HEK293 (cell line): Measurements from ENCODE around the gene PARP1.

Experiments
- AEBP2 ChIP-seq: fragments of 450-650 bp; formaldehyde crosslinking; IDR thresholded peaks from 2 replicates; pipeline ENCODE4 v1.5.1; 2016; ENCODE audit warnings: missing biosample characterization, missing genetic modification characterization, borderline replicate concordance
- BCL11A ChIP-seq: fragments of 450-650 bp; formaldehyde crosslinking; IDR thresholded peaks from 2 replicates; pipeline ENCODE4 v1.5.1; 2016; ENCODE audit warnings: low read depth, missing biosample characterization, missing genetic modification characterization
- ELK4 ChIP-seq: IDR thresholded peaks from 2 replicates; pipeline ENCODE4 v1.6.1; 2011; ENCODE audit warnings: mild to moderate bottlenecking, low read depth, low read length, borderline replicate concordance
- KLF7 ChIP-seq: fragments of 450-650 bp; formaldehyde crosslinking; IDR thresholded peaks from 2 replicates; pipeline ENCODE4 v1.5.1; 2016; ENCODE audit warnings: missing biosample characterization, missing genetic modification characterization, borderline replicate concordance
- MYNN ChIP-seq: fragments of 450-650 bp; formaldehyde crosslinking; IDR thresholded peaks from 2 replicates; pipeline ENCODE4 v1.5.1; 2016; ENCODE audit warnings: missing biosample characterization, missing genetic modification characterization, borderline replicate concordance
- OSR2 ChIP-seq: fragments of 450-650 bp; formaldehyde crosslinking; IDR thresholded peaks from 2 replicates; pipeline ENCODE4 v1.5.1; 2016; ENCODE audit warnings: missing biosample characterization, missing genetic modification characterization
- PRDM6 ChIP-seq: fragments of 450-650 bp; formaldehyde crosslinking; IDR thresholded peaks from 2 replicates; pipeline ENCODE4 v1.5.1; 2017; ENCODE audit warnings: missing biosample characterization, missing genetic modification characterization
- REPIN1 ChIP-seq: fragments of 450-650 bp; formaldehyde crosslinking; IDR thresholded peaks from 2 replicates; pipeline ENCODE4 v1.5.1; 2017; ENCODE audit warnings: missing biosample characterization, missing genetic modification characterization, low read depth
- SCRT2 ChIP-seq: fragments of 450-650 bp; formaldehyde crosslinking; IDR thresholded peaks from 2 replicates; pipeline ENCODE4 v1.5.1; 2016; ENCODE audit warnings: missing biosample characterization, missing genetic modification characterization
- SETDB1 ChIP-seq: IDR thresholded peaks from one replicate; pipeline ENCODE4 v1.6.1; 2017; ENCODE audit warnings: mild to moderate bottlenecking, low read length, moderate library complexity, mixed read lengths; ENCODE audit not compliant: insufficient read length
- SP3 ChIP-seq: fragments of 450-650 bp; formaldehyde crosslinking; IDR thresholded peaks from 2 replicates; pipeline ENCODE4 v1.5.1; 2016; ENCODE audit warnings: missing biosample characterization, missing genetic modification characterization
- ZBTB1 ChIP-seq: fragments of 450-650 bp; formaldehyde crosslinking; IDR thresholded peaks from 2 replicates; pipeline ENCODE4 v1.5.1; 2016; ENCODE audit warnings: missing biosample characterization, missing genetic modification characterization
- ZBTB26 ChIP-seq: fragments of 450-650 bp; formaldehyde crosslinking; optimal IDR thresholded peaks from 2 replicates; pipeline ENCODE3; 2016; ENCODE audit warnings: missing biosample characterization, mild to moderate bottlenecking, missing genetic modification characterization
- ZBTB49 ChIP-seq: fragments of 450-650 bp; formaldehyde crosslinking; IDR thresholded peaks from 2 replicates; pipeline ENCODE4 v1.5.1; 2016; ENCODE audit warnings: missing biosample characterization, missing genetic modification characterization, low read depth
- ZFP69B ChIP-seq: fragments of 450-650 bp; formaldehyde crosslinking; IDR thresholded peaks from 2 replicates; pipeline ENCODE4 v1.5.1; 2016; ENCODE audit warnings: missing biosample characterization, missing genetic modification characterization
- ZNF10 ChIP-seq: fragments of 450-650 bp; formaldehyde crosslinking; IDR thresholded peaks from 2 replicates; pipeline ENCODE4 v1.5.1; 2017; ENCODE audit warnings: missing biosample characterization, missing genetic modification characterization
- ZNF184 ChIP-seq: fragments of 450-650 bp; IDR thresholded peaks from 2 replicates; pipeline ENCODE4 v1.5.1; 2018; ENCODE audit warnings: missing biosample characterization, mild to moderate bottlenecking, missing genetic modification characterization
- ZNF23 ChIP-seq: fragments of 450-650 bp; formaldehyde crosslinking; IDR thresholded peaks from 2 replicates; pipeline ENCODE4 v1.5.1; 2016; ENCODE audit warnings: missing biosample characterization, missing genetic modification characterization, borderline replicate concordance
- ZNF335 ChIP-seq: fragments of 450-650 bp; formaldehyde crosslinking; conservative IDR thresholded peaks from 2 replicates; pipeline ENCODE4 v1.5.1; 2016; ENCODE audit warnings: missing biosample characterization, missing genetic modification characterization
- ZNF341 ChIP-seq: fragments of 450-650 bp; formaldehyde crosslinking; IDR thresholded peaks from 2 replicates; pipeline ENCODE4; 2016; ENCODE audit warnings: low read depth, missing biosample characterization, missing genetic modification characterization
- ZNF366 ChIP-seq: fragments of 450-650 bp; formaldehyde crosslinking; conservative IDR thresholded peaks from 2 replicates; pipeline ENCODE4 v1.5.1; 2016; ENCODE audit warnings: missing biosample characterization, missing genetic modification characterization
- ZNF37A ChIP-seq: fragments of 450-650 bp; IDR thresholded peaks from 2 replicates; pipeline ENCODE4 v1.5.1; 2018; ENCODE audit warnings: missing biosample characterization, missing genetic modification characterization
- ZNF394 ChIP-seq: fragments of 450-650 bp; formaldehyde crosslinking; IDR thresholded peaks from 2 replicates; pipeline ENCODE4 v1.5.1; 2016; ENCODE audit warnings: missing biosample characterization, missing genetic modification characterization, mild to moderate bottlenecking, moderate library complexity, borderline replicate concordance
- ZNF404 ChIP-seq: fragments of 450-650 bp; formaldehyde crosslinking; IDR thresholded peaks from 2 replicates; pipeline ENCODE4 v1.5.1; 2017; ENCODE audit warnings: missing biosample characterization, missing genetic modification characterization
- ZNF423 ChIP-seq: fragments of 450-650 bp; formaldehyde crosslinking; IDR thresholded peaks from 2 replicates; pipeline ENCODE4 v1.5.1; 2016; ENCODE audit warnings: missing biosample characterization, missing genetic modification characterization
- ZNF501 ChIP-seq: fragments of 450-650 bp; formaldehyde crosslinking; IDR thresholded peaks from 2 replicates; pipeline ENCODE4 v1.5.1; 2016; ENCODE audit warnings: missing biosample characterization, missing genetic modification characterization
- ZNF626 ChIP-seq: fragments of 450-650 bp; sonication (Bioruptor Pico); formaldehyde crosslinking; IDR thresholded peaks from 2 replicates; pipeline ENCODE4 v1.5.1; 2018; ENCODE audit warnings: missing biosample characterization, missing genetic modification characterization, inconsistent platforms
- ZNF76 ChIP-seq: fragments of 450-650 bp; formaldehyde crosslinking; IDR thresholded peaks from 2 replicates; pipeline ENCODE4; 2016; ENCODE audit warnings: low read depth, missing biosample characterization, missing genetic modification characterization, borderline replicate concordance
- ZXDB ChIP-seq: fragments of 450-650 bp; formaldehyde crosslinking; IDR thresholded peaks from 2 replicates; pipeline ENCODE4 v1.5.1; 2016; ENCODE audit warnings: missing biosample characterization, missing genetic modification characterization

The PARP1 gene

GRCh38 chr1:226407497-226408284, at the start of gene PARP1 (continued):
- TF ChIP-seq MYNN (tag by site-specific recombination) (peak; percentile 52; the same call in 1 of the 2 replicates), OSR2 (tag by site-specific recombination) (peak; percentile 25; the same call in 1 of the 2 replicates), SCRT2 (tag by site-specific recombination) (no peak), ZNF501 (peak; percentile 94), ZBTB26 (tag by site-specific recombination) (peak; percentile 100), ZNF335 (tag by site-specific recombination) (peak; percentile 97), BCL11A (tag by site-specific recombination) (no peak; the same call in 1 of the 2 replicates), ZNF394 (peak; percentile 38; the same call in 1 of the 2 replicates), ZNF23 (tag by site-specific recombination) (no peak), ZNF366 (tag by site-specific recombination) (0 out of 2 replicates have a peak, but pooled peaks have one; percentile 25), ZNF37A (0 out of 2 replicates have a peak, but pooled peaks have one; percentile 57), ZNF404 (tag by site-specific recombination) (no peak), AEBP2 (no peak), ZBTB49 (tag by site-specific recombination) (no peak), ZNF423 (0 out of 2 replicates have a peak, but pooled peaks have one; percentile 35), REPIN1 (peak; percentile 88; the same call in 1 of the 2 replicates), KLF7 (no peak), ZNF10 (tag by site-specific recombination) (peak; percentile 99), PRDM6 (tag by site-specific recombination) (0 out of 2 replicates have a peak, but pooled peaks have one; percentile 0), SP3 (tag by site-specific recombination) (peak; percentile 86), ZNF76 (peak; percentile 52; the same call in 1 of the 2 replicates), ELK4 (no peak; the same call in 1 of the 2 replicates), ZFP69B (peak; percentile 66), ZXDB (tag by site-specific recombination) (peak; percentile 60; the same call in 1 of the 2 replicates), ZNF341 (tag by site-specific recombination) (peak; percentile 55; the same call in 1 of the 2 replicates), ZNF184 (0 out of 2 replicates have a peak, but pooled peaks have one; percentile 18), SETDB1 (no peak), ZNF626 (tag by site-specific recombination) (no peak), ZBTB1 (peak; percentile 98)
